GM19240 (cell line): Measurements from ENCODE around the gene POLD4.

Source experiments
- DNase-seq: peaks from one replicate; pipeline ENCODE4 v3.0.0; 2011; ENCODE audit warnings: low spot score; ENCODE audit not compliant: insufficient read length

Gene POLD4

DNA sequence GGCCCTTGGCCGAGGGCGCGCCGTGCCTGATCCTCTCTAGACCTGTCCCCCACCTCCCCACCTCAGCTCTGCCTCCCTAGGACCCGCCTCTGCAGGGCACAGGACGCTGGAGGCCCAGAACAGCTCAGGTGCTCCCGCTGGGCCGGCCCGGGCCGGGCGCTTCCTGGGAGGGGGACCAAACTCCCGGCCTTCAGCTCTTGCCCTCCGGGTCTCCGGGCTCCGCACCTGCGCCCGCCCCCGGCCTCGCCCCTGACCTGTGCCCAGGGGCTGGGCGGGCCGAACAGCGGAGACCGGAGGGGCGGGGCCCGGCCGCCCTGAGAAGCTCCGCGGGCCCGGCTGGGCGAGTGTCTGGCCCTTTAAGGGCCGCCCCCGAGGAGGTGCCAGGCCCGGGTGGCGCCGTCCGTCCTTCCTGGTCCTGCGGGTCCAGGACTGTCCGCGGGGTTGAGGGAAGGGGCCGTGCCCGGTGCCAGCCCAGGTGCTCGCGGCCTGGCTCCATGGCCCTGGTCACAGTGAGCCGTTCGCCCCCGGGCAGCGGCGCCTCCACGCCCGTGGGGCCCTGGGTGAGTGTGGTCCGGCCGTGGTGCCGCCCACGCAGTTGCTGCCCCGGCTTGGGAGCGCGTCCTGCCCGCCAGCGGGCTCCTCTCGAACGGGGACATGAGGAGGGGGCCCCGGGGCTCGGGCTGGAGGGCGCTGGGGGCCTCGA, 50.1 kb downstream of the POLD4 start, which contains the start of gene SSH3:
SSH3 (plus strand) TSS at position 399 of the 703 bp plus-strand sequence; CDS start at position 495, 96 bp downstream.
- DNase-seq: no peak

DNA sequence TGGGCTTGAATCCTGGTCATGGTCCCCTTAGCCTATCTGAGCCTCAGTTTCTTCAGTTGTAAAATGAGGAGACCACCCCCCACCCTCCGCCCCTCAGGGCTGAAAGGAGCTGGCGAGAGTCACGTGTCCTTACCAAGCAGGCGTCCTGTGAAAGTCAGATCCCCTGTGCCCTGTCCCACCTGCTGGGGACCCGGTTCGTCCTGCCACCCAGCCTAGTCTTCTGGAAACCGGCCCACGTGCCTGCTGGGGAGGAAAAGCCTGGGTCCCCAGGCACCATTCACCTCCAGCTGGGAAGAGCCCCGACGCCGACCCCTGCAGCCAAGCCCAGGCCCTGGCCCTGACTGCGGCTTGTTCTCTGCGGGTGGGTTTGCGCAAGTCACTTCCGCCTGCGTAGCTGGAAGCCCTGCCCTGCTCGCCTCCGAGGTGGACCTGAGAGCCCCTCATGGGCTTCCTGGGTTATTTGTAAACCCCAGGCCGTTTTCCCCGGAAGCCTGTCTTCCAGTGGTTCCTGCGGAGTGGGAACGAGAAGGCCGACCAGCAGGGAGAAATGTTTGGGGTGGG, 50.7 kb downstream of the POLD4 start:
- DNase-seq: no peak

DNA sequence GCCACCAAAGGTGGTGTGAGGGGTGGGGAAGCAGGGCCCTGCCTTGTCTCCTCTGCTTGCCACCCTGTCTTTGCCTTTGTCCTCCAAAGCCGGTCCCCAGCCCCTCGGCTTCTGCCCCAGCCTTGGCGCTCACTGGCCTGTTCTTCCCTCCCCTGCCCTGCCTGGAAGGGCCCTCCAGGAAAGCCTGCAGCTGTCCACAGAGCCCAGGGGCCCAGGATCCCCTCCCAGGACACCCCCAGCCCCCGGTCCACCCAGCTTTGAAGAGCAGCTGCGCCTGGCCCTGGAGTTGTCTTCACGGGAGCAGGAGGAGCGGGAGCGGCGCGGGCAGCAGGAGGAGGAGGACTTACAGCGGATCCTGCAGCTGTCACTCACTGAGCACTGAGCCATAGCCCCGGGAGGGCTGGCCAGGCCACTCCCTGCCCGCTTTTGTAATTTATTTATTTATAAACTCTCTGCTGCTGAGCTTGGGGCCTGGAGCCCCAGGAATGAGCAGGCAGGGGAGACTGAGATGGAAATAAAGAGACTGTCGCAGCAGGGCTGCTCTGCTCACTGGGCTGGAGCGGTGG, 51.3 kb downstream of the POLD4 start:
- DNase-seq: no peak

DNA sequence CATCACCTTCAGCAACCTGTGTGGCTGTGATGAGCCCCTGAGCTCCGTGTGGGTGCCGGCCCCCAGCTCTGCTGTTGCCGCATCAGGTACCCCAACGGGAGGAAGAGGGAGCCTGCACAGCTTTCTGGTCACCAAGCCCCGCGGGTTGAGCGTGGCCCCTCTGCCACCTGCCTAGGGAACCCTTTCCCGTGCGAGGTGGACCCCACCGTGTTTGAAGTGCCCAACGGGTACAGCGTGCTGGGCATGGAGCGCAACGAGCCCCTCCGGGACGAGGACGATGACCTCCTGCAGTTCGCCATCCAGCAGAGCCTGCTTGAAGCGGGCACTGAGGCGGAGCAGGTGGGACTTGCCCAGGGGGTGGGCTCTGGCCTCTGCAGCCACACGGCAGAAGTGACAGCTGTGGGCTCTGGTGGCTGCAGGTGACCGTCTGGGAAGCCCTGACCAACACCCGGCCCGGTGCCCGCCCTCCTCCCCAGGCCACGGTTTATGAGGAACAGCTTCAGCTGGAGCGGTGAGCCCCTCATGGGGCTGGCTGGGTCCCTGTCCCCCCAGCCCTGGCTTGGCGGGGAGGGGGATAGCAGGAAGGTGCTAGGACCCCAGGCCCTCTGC, 51.9 kb downstream of the POLD4 start:
- DNase-seq: no peak
